ENCODE data around the gene ACOT11.
"Not testable (repeated sequence)": the region's sequence is repeated elsewhere in the genome, so short reads cannot be mapped to it uniquely, and the experiment has no call there.

ACOT11 gene

GRCh38 chr1:54532033-54532432 lies 16.0 kb upstream of the ACOT11 start:
- no peak overlapping the region for H3K4me3 ChIP-seq (ENCODE audit: low read depth, low read length)
- no peak for DNase-seq (ENCODE audit: low read depth)

GRCh38 chr1:54536656-54537055 lies 11.4 kb upstream of the ACOT11 start:
- not testable (repeated sequence) for DNase-seq (ENCODE audit: low read depth); H3K4me3 ChIP-seq (ENCODE audit: low read depth, low read length)

- DNase-seq (ENCODE audit: low read depth), result no peak
Measured at GRCh38 chr1:54537611-54538010, 10.4 kb upstream of the ACOT11 start.

GRCh38 chr1:54538538-54538937 lies 9.5 kb upstream of the ACOT11 start:
- no peak for DNase-seq (ENCODE audit: low read depth)
- H3K4me3 ChIP-seq (ENCODE audit: low read depth, low read length), result no peak overlapping the region

More at GRCh38 chr1:54537611-54538010, 10.4 kb upstream of the ACOT11 start:
- no peak overlapping the region for H3K4me3 ChIP-seq (ENCODE audit: low read depth, low read length)

- DNase-seq (ENCODE audit: low read depth), result no peak
- H3K4me3 ChIP-seq (ENCODE audit: low read depth, low read length), result no peak overlapping the region
Measured at GRCh38 chr1:54540582-54541295, 7.3 kb upstream of the ACOT11 start.

- peak overlapping the region; percentile 48 for H3K4me3 ChIP-seq (ENCODE audit: low read depth, low read length)
- peak; percentile 60 for DNase-seq (ENCODE audit: low read depth)
Measured at GRCh38 chr1:54542120-54542961, 5.7 kb upstream of the ACOT11 start.

- H3K4me3 ChIP-seq (ENCODE audit: low read depth, low read length), result peak overlapping the region; percentile 48
- DNase-seq (ENCODE audit: low read depth), result no peak
Measured at GRCh38 chr1:54542962-54543539, 5.0 kb upstream of the ACOT11 start.

- DNase-seq (ENCODE audit: low read depth), result no peak
- no peak overlapping the region for H3K4me3 ChIP-seq (ENCODE audit: low read depth, low read length)
Measured at GRCh38 chr1:54543729-54544496, 4.1 kb upstream of the ACOT11 start.

GRCh38 chr1:54545916-54546635 lies 2.0 kb upstream of the ACOT11 start:
- no peak overlapping the region for H3K4me3 ChIP-seq (ENCODE audit: low read depth, low read length)
- no peak for DNase-seq (ENCODE audit: low read depth)

GRCh38 chr1:54546651-54547401 lies 1.2 kb upstream of the ACOT11 start:
- no peak overlapping the region for H3K4me3 ChIP-seq (ENCODE audit: low read depth, low read length)
- no peak for DNase-seq (ENCODE audit: low read depth)

- H3K4me3 ChIP-seq (ENCODE audit: low read depth, low read length), result peak overlapping the region; percentile 46
- no peak for DNase-seq (ENCODE audit: low read depth)
Measured at GRCh38 chr1:54548389-54549044, 489 bp downstream of the ACOT11 start.

- no peak for DNase-seq (ENCODE audit: low read depth)
- H3K4me3 ChIP-seq (ENCODE audit: low read depth, low read length), result peak overlapping the region; percentile 46
Measured at GRCh38 chr1:54549181-54549924, 1.3 kb downstream of the ACOT11 start.

GRCh38 chr1:54551891-54552290 lies 3.9 kb downstream of the ACOT11 start:
- no peak overlapping the region for H3K4me3 ChIP-seq (ENCODE audit: low read depth, low read length)
- no peak for DNase-seq (ENCODE audit: low read depth)

- DNase-seq (ENCODE audit: low read depth), result no peak
- no peak overlapping the region for H3K4me3 ChIP-seq (ENCODE audit: low read depth, low read length)
Measured at GRCh38 chr1:54553602-54554313, 5.7 kb downstream of the ACOT11 start.

- no peak overlapping the region for H3K4me3 ChIP-seq (ENCODE audit: low read depth, low read length)
- DNase-seq (ENCODE audit: low read depth), result no peak
Measured at GRCh38 chr1:54556110-54556509, 8.1 kb downstream of the ACOT11 start.

GRCh38 chr1:54557671-54558355 lies 9.8 kb downstream of the ACOT11 start:
- DNase-seq (ENCODE audit: low read depth), result no peak

More at GRCh38 chr1:54557671-54558355, 9.8 kb downstream of the ACOT11 start:
- no peak overlapping the region for H3K4me3 ChIP-seq (ENCODE audit: low read depth, low read length)

Measured in skeletal muscle cell (primary cell).